NCI-H82 treated with DMSO at 0.1 percent for 48 hours (cell line): ENCODE data around the gene LAMP2.
A peak's percentile ranks its signal among the peaks of the same experiment; 100 is the strongest.
"Not testable (repeated sequence)": the region's sequence is repeated elsewhere in the genome, so short reads cannot be mapped to it uniquely, and the experiment has no call there.

Experiments used
- DNase-seq: peaks from one replicate; lab custom pipeline; 2025; ENCODE audit not compliant: unreplicated experiment; lab: John Stamatoyannopoulos, UW

LAMP2 gene

GRCh38 chrX:120468825-120469525 is at the start of gene LAMP2:
Gene LAMP2 (minus strand): TSS chrX:120469296. CDS start chrX:120469169, 127 bp downstream.
- peak; percentile 67 for DNase-seq

GRCh38 chrX:120517936-120518335 is 48.8 kb upstream of the LAMP2 start:
- no peak for DNase-seq

- peak; percentile 21 for DNase-seq
Measured at GRCh38 chrX:120514236-120514635, 45.1 kb upstream of the LAMP2 start.

- DNase-seq: no peak
Measured at GRCh38 chrX:120512627-120513026, 43.5 kb upstream of the LAMP2 start.

- no peak for DNase-seq
Measured at GRCh38 chrX:120512222-120512621, 43.1 kb upstream of the LAMP2 start.

- DNase-seq: no peak
Measured at GRCh38 chrX:120504569-120504968, 35.5 kb upstream of the LAMP2 start.

GRCh38 chrX:120499301-120500072 is 30.4 kb upstream of the LAMP2 start:
- DNase-seq: no peak

- not testable (repeated sequence) for DNase-seq
Measured at GRCh38 chrX:120490119-120490518, 21.0 kb upstream of the LAMP2 start.

- DNase-seq: no peak
Measured at GRCh38 chrX:120486786-120487185, 17.7 kb upstream of the LAMP2 start.

- DNase-seq: no peak
Measured at GRCh38 chrX:120485638-120486520, 16.8 kb upstream of the LAMP2 start.

- DNase-seq: no peak
Measured at GRCh38 chrX:120485315-120485637, 16.2 kb upstream of the LAMP2 start.

- no peak for DNase-seq
Measured at GRCh38 chrX:120477453-120477852, 8.4 kb upstream of the LAMP2 start.

GRCh38 chrX:120476714-120477113 is 7.6 kb upstream of the LAMP2 start:
- no peak for DNase-seq

- DNase-seq: not testable (repeated sequence)
Measured at GRCh38 chrX:120475447-120475846, 6.4 kb upstream of the LAMP2 start.

- DNase-seq: no peak
Measured at GRCh38 chrX:120474085-120474484, 5.0 kb upstream of the LAMP2 start.

- DNase-seq: not testable (repeated sequence)
Measured at GRCh38 chrX:120469657-120470056, 561 bp upstream of the LAMP2 start.

- DNase-seq: no peak
Measured at GRCh38 chrX:120468479-120468824, 644 bp downstream of the LAMP2 start.

GRCh38 chrX:120468071-120468470 is 1.0 kb downstream of the LAMP2 start:
- no peak for DNase-seq

GRCh38 chrX:120464411-120464810 is 4.7 kb downstream of the LAMP2 start:
- DNase-seq: no peak

- DNase-seq: no peak
Measured at GRCh38 chrX:120463241-120463640, 5.9 kb downstream of the LAMP2 start.

- no peak for DNase-seq
Measured at GRCh38 chrX:120462370-120462769, 6.7 kb downstream of the LAMP2 start.

GRCh38 chrX:120459309-120459708 is 9.8 kb downstream of the LAMP2 start:
- DNase-seq: no peak
